Skeletal muscle satellite cell (primary cell): Measurements from ENCODE around the gene NT5DC3.

ENCODE experiments used
- H3K27me3 ChIP-seq: 2 replicates; pipeline ENCODE4 v1.7.0; 2013; ENCODE audit warnings: low read length; ENCODE audit not compliant: control insufficient read depth, insufficient read depth
- H3K36me3 ChIP-seq: 2 replicates; pipeline ENCODE4 v1.7.0; 2013; ENCODE audit warnings: mild to moderate bottlenecking, control low read depth, low read length; ENCODE audit not compliant: insufficient read depth
- H3K4me1 ChIP-seq: 2 replicates; pipeline ENCODE4 v1.7.0; 2013; ENCODE audit warnings: low read length; ENCODE audit not compliant: control insufficient read depth, insufficient read depth
- H3K4me2 ChIP-seq: 2 replicates; pipeline ENCODE4 v1.7.0; 2013; ENCODE audit warnings: mild to moderate bottlenecking, low read length
- H3K4me3 ChIP-seq: 2 replicates; pipeline ENCODE4 v1.7.0; 2013; ENCODE audit warnings: low read length
- H3K9ac ChIP-seq: 2 replicates; pipeline ENCODE4 v1.7.0; 2013; ENCODE audit warnings: mild to moderate bottlenecking, low read depth, low read length, moderate library complexity
- H3K9me3 ChIP-seq: replicated peaks from 2 replicates; pipeline ENCODE4 v1.7.0; 2013; ENCODE audit warnings: mild to moderate bottlenecking, control low read depth, low read length

NT5DC3 gene

DNA sequence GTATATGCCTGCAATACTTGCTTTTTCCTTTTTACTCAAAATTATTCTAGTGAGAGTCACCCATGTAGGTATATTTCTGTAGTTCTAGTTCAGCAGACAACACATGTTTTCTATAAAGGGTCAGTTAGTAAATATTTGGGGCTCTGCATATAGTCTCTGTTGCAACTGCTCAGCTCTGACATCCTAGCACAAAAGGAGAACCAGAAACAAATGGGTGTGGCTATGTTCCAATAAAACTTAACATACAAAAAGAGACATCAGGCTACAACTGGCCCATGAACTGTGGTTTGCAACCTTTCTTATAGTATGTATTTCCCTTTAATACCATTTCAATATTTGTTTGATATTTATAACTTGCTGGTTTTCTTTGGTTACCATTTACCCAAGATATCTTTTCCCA is 11.9 kb downstream of the NT5DC3 start:
- H3K27me3 ChIP-seq, result no peaks in the 10 kb centered on the region
- peaks cover 5% of the 10 kb centered on the region for H3K36me3 ChIP-seq
- H3K9me3 ChIP-seq, result no peaks in the 10 kb centered on the region
- no peak overlapping the region for H3K9ac ChIP-seq
- H3K4me2 ChIP-seq, result no peak overlapping the region
- no peak overlapping the region for H3K4me3 ChIP-seq
- peaks cover 47% of the 10 kb centered on the region for H3K4me1 ChIP-seq

- Histone ChIP-seq H3K36me3 (peaks cover 5% of the 10 kb centered on the region), H3K9ac (no peak overlapping the region), H3K9me3 (no peaks in the 10 kb centered on the region), H3K4me3 (no peak overlapping the region), H3K4me2 (peak overlapping the region; percentile 29), H3K27me3 (no peaks in the 10 kb centered on the region), H3K4me1 (peaks cover 46% of the 10 kb centered on the region)
These were observed 13.1 kb downstream of the NT5DC3 start for GRCh38 chr12:103827911-103828391.

GRCh38 chr12:103824845-103825244 is 16.2 kb downstream of the NT5DC3 start:
- Histone ChIP-seq H3K36me3 (peaks cover 9% of the 10 kb centered on the region), H3K4me2 (peak overlapping the region; percentile 57), H3K9ac (no peak overlapping the region), H3K27me3 (no peaks in the 10 kb centered on the region), H3K9me3 (no peaks in the 10 kb centered on the region), H3K4me3 (no peak overlapping the region), H3K4me1 (peaks cover 58% of the 10 kb centered on the region)

- H3K27me3 ChIP-seq, result no peaks in the 10 kb centered on the region
- no peaks in the 10 kb centered on the region for H3K9me3 ChIP-seq
- H3K4me1 ChIP-seq, result peaks cover 57% of the 10 kb centered on the region
- H3K36me3 ChIP-seq, result peaks cover 9% of the 10 kb centered on the region
- H3K4me2 ChIP-seq, result no peak overlapping the region
- H3K4me3 ChIP-seq, result no peak overlapping the region
- H3K9ac ChIP-seq, result no peak overlapping the region
These were observed 16.7 kb downstream of the NT5DC3 start for GRCh38 chr12:103824290-103824689.

DNA sequence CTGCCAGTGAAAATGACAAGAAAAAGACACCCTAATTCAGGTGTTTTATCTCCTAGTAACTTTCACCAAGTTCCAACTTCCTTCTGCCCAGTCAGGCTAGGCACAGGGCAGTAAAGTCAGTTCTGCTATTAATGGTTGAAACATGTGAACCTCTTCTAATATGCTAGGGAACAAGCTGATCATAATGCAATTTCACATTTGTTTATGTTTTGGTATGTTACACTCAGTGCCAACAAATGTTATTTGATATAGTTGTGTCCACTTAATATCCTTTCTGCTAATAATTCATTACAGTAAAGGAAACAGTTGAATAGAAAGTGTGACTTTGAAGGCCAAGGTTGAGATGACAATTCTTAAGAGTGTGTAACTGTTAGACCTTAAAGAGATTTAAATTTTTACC is 17.2 kb downstream of the NT5DC3 start:
- Histone ChIP-seq H3K4me1 (peaks cover 54% of the 10 kb centered on the region), H3K27me3 (no peaks in the 10 kb centered on the region), H3K4me2 (no peak overlapping the region), H3K4me3 (no peak overlapping the region), H3K9ac (no peak overlapping the region), H3K9me3 (no peaks in the 10 kb centered on the region), H3K36me3 (peaks cover 9% of the 10 kb centered on the region)

DNA sequence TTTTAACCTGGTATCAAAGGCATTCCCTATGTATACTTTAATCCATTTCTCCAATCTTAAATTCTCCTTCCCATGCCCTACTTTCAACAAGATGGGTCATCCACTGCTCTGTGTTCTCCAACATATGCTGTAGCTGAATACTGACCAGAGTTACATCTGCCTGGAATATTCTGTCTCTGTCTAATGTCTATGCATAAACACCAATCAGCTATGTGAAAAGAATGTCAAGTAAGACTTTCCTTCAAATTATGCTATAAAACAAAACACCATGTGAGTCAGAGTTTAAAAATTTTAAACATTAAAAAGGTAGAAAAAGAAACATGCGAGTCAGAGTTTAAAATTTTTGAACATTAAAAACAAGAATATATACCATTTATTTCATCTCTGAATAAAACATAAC is 19.3 kb downstream of the NT5DC3 start:
- H3K4me2 ChIP-seq, result peak overlapping the region; percentile 19

GRCh38 chr12:103820881-103821489 is 20.0 kb downstream of the NT5DC3 start:
- H3K4me2 ChIP-seq, result no peak overlapping the region
- H3K9ac ChIP-seq, result no peak overlapping the region
- H3K4me3 ChIP-seq, result no peak overlapping the region
- H3K36me3 ChIP-seq, result peaks cover 9% of the 10 kb centered on the region
- no peaks in the 10 kb centered on the region for H3K27me3 ChIP-seq
- peaks cover 43% of the 10 kb centered on the region for H3K4me1 ChIP-seq
- H3K9me3 ChIP-seq, result no peaks in the 10 kb centered on the region

More for the DNA sequence above, 19.3 kb downstream of the NT5DC3 start:
- Histone ChIP-seq H3K9ac (no peak overlapping the region), H3K9me3 (no peaks in the 10 kb centered on the region), H3K4me1 (peaks cover 43% of the 10 kb centered on the region), H3K4me3 (no peak overlapping the region), H3K36me3 (peaks cover 9% of the 10 kb centered on the region), H3K27me3 (no peaks in the 10 kb centered on the region)

- no peak overlapping the region for H3K9ac ChIP-seq
- peaks cover 37% of the 10 kb centered on the region for H3K4me1 ChIP-seq
- no peaks in the 10 kb centered on the region for H3K27me3 ChIP-seq
- peaks cover 9% of the 10 kb centered on the region for H3K36me3 ChIP-seq
- no peak overlapping the region for H3K4me3 ChIP-seq
- no peaks in the 10 kb centered on the region for H3K9me3 ChIP-seq
- H3K4me2 ChIP-seq, result no peak overlapping the region
These were observed 20.7 kb downstream of the NT5DC3 start for GRCh38 chr12:103820361-103820760.

GRCh38 chr12:103819892-103820291 is 21.1 kb downstream of the NT5DC3 start:
- peaks cover 32% of the 10 kb centered on the region for H3K4me1 ChIP-seq
- peaks cover 9% of the 10 kb centered on the region for H3K36me3 ChIP-seq
- H3K9me3 ChIP-seq, result no peaks in the 10 kb centered on the region
- no peak overlapping the region for H3K9ac ChIP-seq
- H3K27me3 ChIP-seq, result no peaks in the 10 kb centered on the region
- H3K4me3 ChIP-seq, result no peak overlapping the region
- H3K4me2 ChIP-seq, result no peak overlapping the region

- Histone ChIP-seq H3K4me2 (no peak overlapping the region), H3K4me1 (peaks cover 31% of the 10 kb centered on the region), H3K4me3 (no peak overlapping the region)
These were observed 21.7 kb downstream of the NT5DC3 start for GRCh38 chr12:103819312-103819711.

GRCh38 chr12:103817791-103818190 is 23.2 kb downstream of the NT5DC3 start:
- no peak overlapping the region for H3K4me3 ChIP-seq
- H3K4me1 ChIP-seq, result peaks cover 24% of the 10 kb centered on the region
- H3K4me2 ChIP-seq, result no peak overlapping the region
- H3K36me3 ChIP-seq, result peaks cover 24% of the 10 kb centered on the region
- H3K9ac ChIP-seq, result no peak overlapping the region
- no peaks in the 10 kb centered on the region for H3K27me3 ChIP-seq
- no peaks in the 10 kb centered on the region for H3K9me3 ChIP-seq

More at GRCh38 chr12:103819312-103819711, 21.7 kb downstream of the NT5DC3 start:
- H3K36me3 ChIP-seq, result peaks cover 9% of the 10 kb centered on the region
- no peak overlapping the region for H3K9ac ChIP-seq
- no peaks in the 10 kb centered on the region for H3K27me3 ChIP-seq
- H3K9me3 ChIP-seq, result no peaks in the 10 kb centered on the region

DNA sequence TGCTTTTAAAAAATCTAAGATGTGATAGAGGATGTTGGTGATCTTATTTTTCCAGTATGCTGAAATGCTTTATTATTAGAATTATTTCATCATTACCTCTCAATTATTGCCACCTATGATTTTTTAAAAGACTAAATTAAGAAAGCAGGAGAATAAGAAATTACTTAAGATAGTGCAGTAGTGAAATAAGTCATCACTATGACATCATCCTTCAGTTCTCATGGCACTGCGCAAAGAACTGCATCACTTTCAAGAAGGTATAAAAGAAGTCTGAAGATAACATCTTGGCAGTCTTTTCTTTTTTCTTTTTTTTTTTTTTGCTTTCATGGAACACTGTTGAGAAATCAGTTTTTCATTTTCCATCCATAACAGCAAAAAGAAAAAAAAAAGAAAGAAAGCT is 24.4 kb downstream of the NT5DC3 start:
- no peak overlapping the region for H3K4me2 ChIP-seq
- H3K4me1 ChIP-seq, result peaks cover 13% of the 10 kb centered on the region
- no peaks in the 10 kb centered on the region for H3K27me3 ChIP-seq
- H3K9me3 ChIP-seq, result no peaks in the 10 kb centered on the region
- H3K36me3 ChIP-seq, result peaks cover 28% of the 10 kb centered on the region
- no peak overlapping the region for H3K9ac ChIP-seq
- no peak overlapping the region for H3K4me3 ChIP-seq
